NCI-H2107 treated with DMSO at 0.1 percent for 48 hours (cell line): Measurements from ENCODE around the gene ABLIM2.
"Not testable (repeated sequence)": the region's sequence is repeated elsewhere in the genome, so short reads cannot be mapped to it uniquely, and the experiment has no call there.

Experiments used
- DNase-seq: peaks from one replicate; lab custom pipeline; 2025; ENCODE audit not compliant: unreplicated experiment; lab: John Stamatoyannopoulos, UW

Gene ABLIM2

DNA sequence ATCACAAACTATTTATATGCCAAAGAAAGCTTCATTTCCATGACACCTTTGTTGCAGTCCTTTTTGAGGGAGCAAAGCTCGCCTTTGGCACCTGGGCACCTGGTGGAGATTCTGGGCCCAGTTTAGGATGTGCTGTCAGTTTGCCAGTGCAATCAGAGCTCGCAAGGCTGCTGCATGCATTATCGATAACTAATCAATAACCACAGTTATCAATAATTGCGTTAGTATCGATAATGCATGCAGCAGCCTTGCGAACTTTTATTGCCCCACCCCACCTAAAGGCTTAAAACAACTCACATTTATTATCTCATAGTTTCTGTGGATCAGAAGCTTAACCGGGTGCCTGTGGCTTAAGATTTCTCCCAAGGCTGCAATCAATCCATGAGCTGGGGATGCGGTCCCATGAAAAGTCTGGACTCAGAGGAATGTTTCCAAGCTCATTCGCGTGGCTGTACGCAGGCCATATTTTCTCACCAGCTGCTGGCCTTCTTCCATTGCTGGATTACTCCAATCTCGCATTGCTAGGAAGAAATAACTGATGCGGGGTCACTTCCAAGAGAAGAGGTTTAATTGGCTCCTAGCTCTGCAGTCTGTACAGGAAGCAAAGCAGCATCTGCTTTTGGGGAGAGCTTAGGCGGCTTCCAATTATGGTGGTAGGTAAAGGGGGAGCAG, 212.8 kb downstream of the ABLIM2 start:
- DNase-seq: no peak

DNA sequence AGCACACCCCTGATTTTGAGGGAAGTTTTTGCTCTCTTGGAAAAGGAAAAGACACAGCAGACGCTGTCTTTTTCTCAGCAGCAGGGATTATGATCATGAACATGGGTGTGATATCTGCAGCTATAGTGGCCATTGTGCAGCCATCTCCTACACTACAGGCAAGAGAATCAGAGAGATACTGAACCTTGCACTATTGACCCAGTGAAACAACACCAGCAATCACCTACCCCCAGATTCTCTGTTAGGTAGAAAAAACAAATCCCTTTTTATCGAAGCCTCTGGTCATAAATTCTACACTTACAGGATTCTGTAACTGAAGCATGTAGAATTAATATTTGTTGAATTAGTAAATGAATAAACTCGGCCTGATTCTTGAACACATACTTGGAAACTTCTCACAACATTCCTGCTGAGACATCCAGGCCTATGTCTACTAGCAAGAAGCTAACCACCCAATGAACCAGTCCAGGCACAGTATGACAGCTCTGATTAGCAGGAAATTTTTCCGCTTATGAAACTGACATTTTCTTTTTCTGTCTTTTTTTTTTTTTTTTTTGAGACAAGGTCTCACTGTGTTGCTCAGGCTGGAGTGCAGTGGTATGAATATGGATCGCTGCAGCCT, 213.9 kb downstream of the ABLIM2 start:
- DNase-seq: no peak

DNA sequence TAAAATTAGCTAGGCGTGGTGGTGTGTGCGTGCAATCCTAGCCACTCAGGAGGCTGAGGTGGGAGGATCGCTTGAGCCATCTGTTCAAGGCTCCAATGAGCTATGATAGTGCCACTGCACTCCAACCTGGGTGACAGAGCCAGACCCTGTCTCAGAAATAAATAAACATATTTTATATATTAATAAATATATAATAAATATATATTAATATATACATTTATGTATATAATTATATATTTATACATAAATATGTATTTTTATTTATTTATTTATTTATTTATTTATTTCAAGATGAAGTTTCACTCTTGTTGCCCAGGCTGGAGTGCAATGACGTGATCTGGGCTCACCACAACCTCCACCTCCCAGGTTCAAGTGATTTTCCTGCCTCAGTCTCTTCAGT, 214.9 kb downstream of the ABLIM2 start:
- not testable (repeated sequence) for DNase-seq

DNA sequence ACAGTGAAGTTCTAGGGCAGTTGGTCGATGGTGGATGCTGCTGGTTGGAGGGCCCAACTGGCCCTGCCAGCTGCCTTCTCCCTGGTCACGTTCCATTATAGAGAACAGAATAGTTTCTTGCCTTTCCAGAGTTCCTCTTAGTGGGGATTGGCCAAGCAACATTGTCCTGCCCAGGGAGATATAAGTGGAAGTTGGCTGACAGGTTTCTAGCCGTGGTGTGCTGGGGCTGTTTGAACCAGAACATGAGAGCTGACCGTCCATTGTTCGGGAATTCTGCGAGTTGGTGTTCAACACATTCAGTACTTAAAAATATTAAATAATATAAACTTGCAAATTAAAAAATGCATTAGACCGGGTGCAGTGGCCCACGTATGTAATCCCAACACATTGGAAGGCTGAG, 215.4 kb downstream of the ABLIM2 start:
- DNase-seq: no peak

DNA sequence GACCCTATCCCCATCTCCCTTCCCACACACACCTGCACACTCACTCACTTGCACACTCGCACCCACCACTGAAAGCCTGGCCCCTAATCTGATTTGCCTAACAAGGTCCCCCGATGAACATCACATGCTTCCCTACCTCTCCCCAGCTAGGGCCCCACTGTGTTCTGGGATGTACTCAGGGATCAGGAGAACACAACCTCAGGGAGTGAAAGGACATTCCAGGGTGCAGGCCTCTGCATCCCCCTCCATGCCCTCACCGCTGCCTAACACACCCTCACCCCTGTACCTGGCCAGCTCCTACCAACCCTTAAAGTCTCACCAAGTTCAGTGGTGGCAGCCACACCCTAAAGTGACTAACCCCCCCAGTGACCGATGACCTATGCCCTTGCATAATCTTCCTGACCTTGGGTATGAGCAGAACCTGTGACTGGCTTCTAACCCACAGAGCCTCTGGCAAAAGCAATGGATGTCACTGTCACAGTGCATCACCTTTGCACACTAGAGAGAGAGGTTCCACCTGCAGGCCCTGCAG, 216.6 kb downstream of the ABLIM2 start:
- DNase-seq: no peak

DNA sequence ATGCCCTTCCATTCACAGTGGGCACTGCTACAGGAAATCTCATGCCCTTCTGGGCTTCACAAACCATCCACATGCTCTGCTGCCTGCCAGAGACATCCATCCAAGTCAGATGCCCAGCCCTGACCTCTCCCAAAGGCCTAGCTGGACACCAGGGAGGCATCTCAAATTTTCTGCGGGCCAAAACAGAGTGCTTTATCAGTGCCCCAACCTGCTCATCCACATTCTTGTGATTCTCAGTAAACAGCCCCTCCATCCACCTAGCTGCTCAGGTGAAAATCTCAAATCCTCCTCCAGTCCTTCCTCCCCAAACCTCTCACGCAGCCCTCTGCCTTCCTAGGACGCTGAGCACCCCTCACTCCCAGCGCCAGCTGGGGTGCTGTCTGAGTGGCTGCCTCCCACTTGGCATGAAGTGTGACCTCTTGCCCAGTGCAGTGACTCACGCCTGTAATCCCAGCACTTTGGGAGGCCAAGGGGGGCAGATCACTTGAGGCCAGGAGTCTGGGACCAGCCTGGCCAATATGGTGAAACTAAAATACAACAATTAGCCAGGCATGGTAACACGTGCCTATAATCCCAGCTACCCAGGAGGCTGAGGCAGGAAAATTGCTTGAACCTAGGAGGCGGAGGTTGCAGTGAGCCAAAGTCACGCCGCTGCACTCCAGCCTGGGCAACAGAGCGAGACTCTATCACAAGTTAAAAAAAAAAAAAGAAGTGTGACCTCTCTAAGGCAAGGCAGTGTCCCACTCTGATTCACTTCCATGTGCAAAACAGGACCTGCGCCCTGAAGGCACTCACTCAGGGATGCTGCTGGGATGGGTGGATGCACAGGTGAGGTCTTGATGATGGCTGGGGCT, 217.3 kb downstream of the ABLIM2 start:
- no peak for DNase-seq

DNA sequence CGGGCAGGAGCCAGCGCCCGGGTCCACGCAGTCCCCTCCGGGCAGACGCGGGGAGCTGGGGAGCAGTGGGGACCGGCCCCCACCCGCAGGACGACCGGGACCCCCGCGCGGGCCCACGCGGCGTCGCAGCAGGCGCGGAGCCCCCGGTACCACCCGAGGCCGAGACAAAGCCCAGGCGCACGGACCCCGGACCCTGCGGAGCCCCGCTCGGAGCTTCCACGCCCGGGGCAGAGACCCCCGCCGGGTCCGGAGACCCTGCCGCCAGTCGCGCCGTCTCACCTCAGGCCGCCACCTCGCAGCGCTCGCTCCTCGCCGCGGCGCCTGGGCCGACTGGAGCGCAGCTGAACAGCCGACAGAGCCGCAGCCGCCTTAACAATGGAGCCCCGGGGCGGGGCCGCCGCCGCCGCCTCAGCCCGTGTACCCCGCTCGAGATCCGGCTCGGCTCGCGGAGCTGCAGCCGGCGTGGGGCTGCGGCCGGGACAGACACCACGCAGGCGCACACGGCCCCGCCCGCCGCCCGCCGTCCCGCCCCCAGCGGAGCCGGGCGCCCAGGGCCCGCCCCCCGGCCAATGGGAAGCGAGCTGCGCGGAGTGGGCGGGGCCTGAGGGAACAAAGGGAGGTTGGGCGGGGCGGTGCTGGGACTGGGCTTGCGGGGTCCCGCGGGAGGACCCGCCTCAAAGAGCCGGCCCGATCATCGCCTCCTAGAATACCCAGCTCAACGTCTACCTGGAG, 219.1 kb downstream of the ABLIM2 start, which contains the start of gene AFAP1:
Gene AFAP1 (minus strand): TSS at position 485 of the 732 bp plus-strand sequence. CDS start 67,783 bp downstream, outside the sequence.
- DNase-seq: peak; percentile 22

DNA sequence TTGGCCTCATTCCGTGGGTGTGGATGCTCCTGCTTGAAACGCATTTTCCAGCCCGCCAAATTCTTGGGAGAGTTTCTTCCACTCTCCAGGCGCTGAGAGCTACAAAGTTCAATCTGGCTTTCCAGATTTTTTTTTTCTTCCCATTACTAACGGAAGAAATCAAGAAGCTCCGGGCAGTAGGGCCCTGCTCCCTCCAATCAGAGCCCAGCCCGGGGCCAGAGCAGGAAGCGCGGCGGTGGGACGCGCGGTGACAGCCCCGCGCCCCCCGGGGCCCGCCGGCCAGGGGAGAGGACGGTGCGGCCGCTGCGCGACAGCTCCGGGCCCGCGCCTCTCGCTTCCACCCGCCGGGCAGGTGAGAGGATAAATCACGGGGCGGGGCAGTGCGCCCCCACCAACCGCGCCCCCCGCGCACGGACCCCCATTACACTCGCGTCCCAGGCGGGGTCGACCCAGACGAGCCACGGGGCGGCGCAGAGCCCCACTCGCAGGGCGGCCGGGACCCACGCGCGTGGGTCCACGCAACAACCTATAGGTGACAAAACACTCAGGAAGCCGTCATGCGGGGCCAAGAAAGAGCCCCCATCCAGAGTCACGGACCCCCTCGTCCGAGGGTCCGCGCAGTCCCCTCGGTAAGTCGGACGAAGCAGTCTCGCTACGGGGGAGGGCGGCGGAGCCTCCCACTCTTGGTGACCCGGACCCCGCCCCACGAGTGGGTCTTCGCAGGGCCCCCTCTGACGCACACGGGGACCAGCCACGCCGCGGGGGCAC, 219.8 kb downstream of the ABLIM2 start:
- DNase-seq: no peak

DNA sequence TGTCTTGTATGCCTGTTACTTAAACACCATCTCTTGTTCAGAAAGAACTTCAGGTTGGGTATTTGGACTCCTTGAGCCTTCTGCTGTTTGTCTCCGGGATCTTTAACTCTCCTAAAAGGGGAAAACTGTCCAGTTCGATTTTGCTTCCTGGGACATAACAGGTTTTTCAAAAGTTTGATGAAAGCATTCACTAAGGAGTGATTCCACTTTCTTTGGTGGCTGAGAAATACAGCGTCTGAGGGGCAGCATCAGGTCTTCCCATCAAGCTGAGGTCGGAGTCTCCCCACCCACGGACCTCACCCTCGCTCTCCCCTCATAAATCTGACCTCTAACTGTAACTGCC, 220.4 kb downstream of the ABLIM2 start:
- DNase-seq: no peak

DNA sequence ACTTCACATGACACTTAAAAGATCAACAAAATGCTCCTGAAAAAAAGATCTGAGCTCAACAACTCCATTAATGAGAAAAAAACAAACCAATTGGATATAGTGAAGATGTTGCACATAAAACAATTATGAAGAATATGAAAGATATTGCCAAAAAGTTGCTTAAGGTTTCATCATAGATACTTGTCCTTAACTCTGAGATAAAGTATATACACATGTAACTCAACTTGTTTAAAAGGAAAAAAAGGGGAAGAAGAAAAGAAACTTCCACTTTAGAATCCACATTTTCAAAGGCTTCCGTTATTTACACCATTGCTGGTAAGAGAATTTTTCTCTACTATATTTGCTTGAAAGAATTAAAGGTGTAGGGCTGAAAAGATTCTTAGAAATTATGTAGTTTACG, 221.6 kb downstream of the ABLIM2 start:
- DNase-seq: no peak

DNA sequence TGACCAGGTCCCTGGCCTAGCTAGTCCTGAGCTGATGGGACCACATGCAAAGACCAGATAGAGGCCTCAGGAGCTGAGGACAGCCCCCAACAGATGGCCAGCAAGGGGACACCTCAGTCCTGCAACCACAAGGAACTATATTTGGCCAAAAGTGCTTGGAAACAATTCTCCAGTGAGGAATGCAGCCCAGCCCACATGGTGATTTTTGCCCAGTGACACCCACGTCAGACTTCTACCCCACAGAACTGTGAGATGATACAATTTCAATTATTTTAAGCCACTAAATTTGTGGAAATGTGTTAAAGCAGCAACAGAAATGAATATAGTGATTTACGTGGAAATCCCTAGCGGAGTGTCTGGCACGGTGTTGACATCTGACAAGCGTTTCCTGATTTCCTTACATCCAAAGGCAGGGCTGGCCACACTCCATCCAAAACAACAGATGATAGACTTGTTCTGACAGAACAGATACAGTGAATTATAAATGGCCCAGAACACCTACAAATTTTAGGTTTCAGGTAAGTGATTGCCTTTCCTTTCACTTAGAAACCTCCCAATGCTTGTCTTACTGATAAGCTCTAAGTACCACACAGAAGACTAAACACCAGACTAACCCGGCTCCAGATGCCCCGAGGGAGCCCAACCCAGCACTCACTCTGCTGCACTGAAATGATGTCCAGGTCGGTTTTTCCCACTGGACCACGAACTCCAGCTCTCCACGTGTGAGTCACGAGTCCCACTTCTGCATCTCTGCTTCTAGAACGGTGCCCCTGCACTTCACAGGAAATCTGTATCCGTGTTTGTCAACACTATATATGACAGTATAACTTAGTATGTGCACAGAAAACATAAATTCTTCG, 224.7 kb downstream of the ABLIM2 start:
- DNase-seq: no peak

DNA sequence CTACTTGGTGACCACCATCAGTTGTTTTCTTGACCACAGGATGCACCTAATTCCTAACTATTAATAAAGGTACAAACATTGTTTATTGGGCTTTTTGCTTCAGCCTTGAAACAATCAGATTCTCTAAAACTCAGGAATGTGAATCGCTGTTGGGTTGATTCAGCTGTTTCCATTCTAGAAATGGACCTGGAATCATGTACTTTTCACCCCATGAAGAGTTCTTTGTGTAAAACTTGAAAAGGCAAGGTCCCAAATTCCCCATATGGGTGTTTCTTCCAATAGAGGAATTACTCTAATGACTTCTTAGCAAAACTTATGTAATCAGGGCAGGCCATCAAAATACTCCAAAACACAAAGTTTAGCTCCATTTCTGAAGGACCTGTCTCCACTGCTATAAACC, 226.3 kb downstream of the ABLIM2 start:
- DNase-seq: no peak

DNA sequence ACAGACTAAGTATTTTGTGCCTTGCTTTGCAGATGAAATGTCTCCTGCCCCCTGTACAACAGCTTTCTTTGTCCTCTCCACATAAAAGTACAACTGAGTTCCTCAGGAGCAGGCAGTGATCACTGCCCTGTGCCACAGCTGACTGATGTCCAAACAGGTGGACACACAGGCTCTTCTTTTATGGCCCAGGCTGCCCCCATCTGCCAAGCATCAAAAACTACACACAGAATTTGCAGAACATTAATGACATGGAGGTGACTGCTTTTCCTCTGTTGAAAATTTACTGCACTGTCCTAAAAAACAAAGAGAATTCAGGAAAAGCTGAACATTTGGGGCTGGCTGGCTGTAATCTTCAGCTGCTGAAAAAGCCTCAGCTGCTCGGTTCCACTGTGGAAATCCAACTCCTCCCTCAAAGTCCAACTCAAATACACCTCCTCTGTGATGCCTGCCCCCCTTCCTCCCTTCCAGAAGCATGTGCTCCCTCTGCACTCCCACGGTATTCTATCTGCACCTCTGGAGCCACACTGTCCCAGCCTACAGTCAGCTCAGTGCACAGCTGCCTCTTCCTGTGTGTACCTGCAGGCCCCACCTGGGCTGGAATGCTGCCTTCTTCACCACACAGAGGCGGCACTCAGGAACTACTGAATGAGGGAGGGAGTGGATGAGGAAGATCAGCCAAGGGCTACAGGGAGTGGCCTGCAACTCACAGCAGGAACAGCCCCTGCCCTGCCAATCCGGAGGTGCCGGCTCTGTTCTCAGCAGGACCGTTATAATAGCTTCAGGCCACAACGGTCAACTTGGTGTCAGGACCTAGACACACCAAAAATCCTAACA, 229.3 kb downstream of the ABLIM2 start:
- no peak for DNase-seq

DNA sequence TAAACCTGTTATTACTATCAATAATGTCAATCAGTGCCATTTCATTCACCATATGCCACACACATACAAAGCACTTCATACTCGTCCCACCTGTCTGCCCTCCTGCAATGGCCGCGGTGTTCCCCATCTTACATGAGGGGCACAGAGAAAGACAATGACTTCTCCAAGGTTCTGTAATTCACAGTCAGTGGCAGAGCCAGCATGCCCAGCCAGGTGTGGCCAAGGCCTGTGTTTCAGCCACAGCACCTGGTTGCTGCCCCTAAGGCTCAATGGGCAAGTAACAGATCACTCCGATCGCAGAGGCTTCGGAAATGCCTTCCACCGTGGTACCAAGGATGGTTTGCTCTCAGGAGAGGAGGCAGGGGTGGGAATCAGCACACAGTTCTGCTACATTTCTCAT, 229.9 kb downstream of the ABLIM2 start:
- no peak for DNase-seq

DNA sequence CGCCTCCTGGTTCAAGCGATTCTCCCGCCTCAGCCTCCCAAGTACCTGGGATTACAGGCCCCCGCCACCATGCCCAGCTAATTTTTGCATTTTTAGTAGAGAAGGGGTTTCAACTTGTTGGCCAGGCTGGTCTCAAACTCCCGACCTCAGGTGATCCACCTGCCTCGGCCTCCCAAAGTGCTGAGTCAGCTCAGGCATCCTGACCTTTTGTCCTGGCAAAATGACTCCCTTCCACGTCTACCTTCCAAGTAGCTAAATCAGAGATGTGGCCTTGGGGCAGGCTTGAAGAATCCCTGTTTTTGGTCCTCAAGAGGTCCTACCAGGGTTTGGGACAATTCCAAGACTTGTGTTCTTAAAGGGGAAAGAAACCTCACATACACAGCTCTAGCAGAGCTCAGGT, 231.8 kb downstream of the ABLIM2 start:
- no peak for DNase-seq

DNA sequence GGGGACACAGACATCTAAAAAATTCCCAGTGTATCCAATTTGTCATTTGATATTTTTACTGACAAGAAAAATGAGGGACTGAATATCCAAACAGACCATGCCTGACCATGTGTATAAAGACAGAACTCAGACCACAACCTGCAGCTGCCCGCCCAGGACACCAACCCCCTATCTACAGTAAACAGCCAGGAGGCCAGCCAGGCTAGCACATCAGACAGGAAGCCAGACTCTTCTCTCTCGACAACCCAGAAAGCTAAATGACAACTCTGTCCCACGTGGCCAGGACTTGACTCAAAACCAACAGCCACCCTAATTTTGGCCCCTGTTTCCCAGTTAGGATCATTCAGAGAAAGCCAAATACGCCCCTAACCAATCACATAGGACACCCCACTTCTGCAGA, 234.0 kb downstream of the ABLIM2 start:
- no peak for DNase-seq

DNA sequence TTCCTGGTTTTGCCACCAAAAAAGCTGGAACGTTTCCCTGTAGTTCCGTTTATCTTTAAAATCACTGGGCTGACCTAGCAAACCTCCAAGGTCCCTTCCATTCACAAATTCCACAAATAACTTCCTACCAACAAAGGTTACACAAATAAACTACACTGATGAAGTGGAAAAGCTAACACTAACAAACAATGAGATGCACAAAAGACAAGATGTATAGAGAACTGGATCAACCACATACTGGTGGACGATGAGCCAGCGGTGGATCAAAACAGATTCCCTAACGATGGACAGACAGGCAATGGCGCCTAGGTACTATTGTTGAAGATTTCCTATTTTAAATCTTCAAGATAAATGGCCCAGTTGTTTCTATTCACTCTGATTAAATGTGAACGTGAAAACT, 234.4 kb downstream of the ABLIM2 start:
- no peak for DNase-seq

DNA sequence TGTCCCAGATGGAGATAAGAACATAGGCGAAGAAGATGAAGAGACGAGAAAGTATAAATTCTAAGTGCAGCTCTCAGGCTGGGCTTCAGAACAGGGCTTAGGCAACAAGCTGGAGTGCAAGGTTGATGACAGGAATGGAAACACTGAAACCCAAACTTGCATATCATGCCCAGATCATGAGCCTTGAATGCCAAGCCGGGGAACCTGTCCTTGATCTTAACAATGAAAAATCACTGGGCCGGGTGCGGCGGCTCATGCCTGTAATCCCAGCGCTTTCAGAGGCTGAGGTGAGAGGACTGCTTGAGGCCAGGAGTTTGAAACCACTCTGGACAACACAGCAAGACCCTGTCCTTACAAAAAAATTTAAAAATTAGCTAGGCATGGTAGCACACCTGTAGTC, 236.1 kb downstream of the ABLIM2 start:
- no peak for DNase-seq

DNA sequence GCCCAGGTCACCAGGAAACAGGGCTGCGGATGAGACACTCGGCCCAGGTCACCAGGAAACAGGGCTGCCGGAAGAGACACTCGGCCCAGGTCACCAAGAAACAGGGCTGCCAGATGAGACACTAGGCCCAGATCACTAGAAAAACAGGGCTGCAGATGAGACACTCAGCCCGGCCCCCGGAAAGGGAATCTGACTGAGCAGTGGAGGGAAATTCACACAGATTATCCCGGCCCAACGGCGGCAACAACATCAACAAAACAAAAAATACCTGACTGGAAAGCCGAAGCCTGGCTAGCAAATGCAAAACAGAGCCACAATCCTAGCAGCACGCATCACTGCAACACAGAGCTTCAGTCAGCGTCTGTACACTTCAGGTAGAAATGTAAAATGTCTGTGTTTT, 239.6 kb downstream of the ABLIM2 start:
- DNase-seq: no peak
